Activated CD8-positive, alpha-beta memory T cell treated with anti-CD3 and anti-CD28 coated beads, Interleukin-2, amount 50 U/mL, for 24 hours (primary cell): ENCODE measurements around the gene STPG1.

Source experiments
- DNase-seq: peaks from one replicate; pipeline ENCODE4 v3.0.0-alpha.2; 2020; ENCODE audit errors: extremely low read depth

The STPG1 gene

DNA sequence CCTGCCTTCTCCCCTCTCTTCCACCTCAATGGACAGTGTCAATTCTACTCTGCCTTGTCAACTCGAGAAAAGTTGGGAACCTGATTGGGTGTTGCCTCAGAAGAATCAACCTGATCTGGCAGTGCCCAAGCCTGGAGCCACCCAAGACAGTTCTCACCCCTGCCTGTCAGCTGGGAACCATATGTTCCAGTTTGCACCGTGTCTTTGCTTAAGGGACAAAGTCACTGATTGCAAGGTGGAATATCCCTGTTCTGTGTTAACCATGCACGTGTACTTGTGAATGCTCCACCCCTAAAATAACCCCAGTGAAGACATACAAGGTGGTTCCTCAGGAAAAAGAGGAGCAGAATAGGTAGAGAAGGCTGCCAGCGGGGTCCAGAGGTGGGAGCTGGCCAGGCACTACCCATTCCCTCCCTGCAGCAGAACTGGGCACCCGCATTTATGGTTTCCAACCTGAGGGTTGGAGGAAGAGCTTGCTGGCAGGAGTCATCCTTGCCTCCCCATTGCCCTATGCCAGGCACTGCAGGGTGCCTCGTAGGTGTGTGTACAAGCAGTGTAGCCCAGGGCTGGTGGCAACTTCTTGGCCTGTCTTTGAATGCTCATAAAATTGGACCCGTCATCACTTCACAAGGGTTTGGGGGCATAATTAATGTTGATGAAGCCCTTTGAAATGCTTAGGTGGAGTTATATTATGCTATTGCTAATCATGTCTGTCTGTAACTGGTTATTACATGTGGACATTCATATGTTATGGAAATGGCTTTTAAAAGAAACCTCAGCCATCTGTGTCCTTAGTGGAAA, 13.4 kb upstream of the STPG1 start:
- no peak for DNase-seq

DNA sequence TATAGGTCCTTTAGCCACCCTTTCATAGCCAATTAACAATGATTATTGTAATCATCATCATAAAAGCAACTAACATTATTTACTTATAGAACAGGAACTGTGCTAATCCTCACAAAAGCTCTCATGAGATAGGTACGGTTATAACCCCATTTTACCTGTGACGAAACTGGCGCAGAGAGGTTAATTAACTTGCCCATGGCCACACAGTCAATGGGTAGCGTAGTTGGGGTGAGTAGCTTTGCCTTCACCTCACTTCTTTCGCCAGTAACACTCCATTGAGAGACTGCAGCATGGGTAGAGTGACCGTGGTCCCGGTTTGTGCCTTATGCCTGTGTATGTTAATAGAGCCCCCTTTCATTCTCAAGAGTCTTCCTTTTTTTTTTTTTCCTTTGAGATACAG, 12.3 kb upstream of the STPG1 start:
- no peak for DNase-seq

DNA sequence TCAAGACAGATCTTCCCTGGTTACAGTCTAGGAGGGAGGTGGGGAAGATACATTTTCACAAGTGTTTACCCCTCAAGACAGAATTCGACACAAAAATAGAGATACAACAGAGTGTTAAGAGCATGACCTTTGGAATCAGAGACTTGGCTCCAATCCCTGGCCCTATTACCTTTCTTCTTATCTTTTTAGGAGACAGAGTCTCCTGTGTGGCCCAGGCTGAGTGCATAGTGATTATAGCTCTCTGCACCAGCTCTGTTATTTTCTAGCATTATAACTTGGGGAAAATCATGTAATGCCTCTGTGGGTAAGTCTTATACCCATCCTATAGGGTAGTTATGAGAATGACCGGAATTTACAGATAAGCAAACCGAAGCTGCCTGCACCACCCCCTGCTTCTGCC, 11.9 kb upstream of the STPG1 start:
- DNase-seq: no peak

DNA sequence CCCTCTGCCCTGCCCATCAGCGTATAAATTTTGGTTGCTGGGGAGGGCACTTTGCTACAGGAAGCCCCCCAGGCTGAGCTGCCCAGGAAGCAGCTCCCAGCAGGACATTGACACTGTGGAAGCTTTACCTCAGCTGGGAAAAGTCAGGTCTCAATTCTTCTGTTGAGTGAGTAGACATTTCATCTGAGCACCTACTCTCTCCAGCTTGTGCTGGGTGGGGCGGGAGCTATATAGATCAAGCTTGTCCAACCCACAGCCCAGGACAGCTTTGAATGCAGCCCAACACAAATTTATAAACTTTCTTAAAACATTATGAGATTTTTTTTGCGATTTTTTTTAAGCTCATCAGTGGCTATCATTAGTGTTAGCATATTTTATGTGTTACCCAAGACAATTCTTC, 11.4 kb upstream of the STPG1 start:
- DNase-seq: no peak

GRCh38 chr1:24424207-24424606, 10.6 kb upstream of the STPG1 start:
- no peak for DNase-seq

- DNase-seq: no peak
These were observed 7.9 kb upstream of the STPG1 start for GRCh38 chr1:24421502-24421901.

GRCh38 chr1:24420547-24420946, 7.0 kb upstream of the STPG1 start:
- no peak for DNase-seq

DNA sequence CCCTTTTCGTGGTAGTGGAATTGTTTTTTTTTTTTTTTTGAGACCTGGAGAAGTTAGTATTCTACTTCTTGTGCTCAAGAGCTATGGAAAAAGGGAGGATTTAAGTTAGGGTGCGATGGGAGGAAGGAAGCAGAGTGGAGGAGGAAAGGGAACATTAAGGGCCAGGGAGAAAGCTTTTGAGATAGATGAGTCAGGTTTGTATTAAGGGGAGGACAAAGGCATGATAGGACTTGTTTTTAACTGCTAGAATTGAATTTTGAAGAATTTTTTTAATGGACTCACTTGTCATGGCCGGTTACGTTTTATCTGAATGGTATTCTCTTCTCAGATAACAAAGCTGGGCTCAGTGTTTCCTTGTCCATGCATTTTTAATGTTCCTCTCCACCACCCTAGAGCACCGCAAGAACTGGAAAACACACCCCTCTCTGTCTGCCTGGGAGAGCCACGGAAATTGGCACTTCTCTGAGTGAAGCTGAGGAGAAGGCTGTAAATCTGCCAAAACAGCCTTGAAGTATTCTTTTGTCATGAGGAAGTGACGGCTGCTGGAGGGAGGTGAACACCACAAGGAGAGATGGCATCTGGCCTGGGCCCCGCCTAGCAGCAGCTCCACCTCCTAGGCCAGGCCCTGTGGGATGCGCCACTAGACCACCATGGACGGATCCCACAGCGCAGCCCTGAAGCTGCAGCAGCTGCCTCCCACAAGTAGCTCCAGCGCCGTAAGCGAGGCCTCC, 5.5 kb upstream of the STPG1 start:
- DNase-seq: no peak

DNA sequence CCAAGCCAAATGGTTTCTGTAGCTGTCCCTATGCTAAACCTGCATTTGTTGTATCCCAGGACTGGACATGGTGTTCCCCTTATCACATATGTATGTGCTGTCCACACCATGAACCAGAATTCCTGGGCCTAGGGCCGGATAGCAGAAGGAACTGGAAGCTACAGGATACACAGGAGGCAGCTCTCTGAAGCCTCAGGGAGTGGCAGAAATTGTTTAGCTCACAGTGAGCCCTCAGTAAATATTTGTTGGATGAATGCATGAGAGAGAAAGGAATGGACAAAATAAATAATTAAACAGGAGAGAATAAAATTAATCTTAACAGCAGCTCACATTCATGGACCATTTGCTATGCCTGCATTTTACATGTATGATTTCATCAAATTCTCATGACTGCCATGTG, 4.1 kb upstream of the STPG1 start:
- no peak for DNase-seq

DNA sequence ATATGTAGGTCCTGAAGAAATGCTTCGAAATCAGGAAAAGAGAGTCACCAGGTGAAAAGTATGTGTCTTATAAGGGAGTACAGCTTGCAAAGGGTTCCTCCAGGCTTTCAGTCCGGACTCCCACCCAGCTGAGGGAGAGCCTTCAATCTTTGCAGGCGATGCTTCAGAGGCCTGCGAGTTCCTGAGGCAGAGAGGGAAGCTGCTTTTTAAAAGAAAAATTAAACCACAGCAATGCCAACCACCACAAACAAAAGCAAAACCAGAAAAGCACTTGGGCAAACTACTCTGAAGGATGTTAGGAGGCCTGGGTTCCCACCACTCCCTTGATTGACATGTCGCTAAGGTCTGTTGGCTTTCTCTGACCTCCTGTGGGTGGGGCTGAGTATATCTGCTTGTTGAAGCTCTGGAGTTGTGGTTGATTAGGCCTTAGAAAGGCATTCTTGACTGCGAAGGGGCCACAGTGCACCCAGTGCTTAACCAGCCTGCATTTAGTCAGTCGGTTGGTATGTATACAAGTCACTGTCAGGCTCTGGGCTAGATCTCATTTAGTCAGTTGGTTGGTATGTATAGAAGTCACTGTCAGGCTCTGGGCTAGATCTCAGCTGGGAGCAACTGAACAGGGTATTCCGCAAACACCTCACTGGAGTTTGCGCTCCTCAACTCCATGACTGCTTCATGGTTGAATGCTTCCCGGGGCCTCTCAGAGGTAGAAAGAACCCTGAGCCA, 3.2 kb upstream of the STPG1 start:
- no peak for DNase-seq

DNA sequence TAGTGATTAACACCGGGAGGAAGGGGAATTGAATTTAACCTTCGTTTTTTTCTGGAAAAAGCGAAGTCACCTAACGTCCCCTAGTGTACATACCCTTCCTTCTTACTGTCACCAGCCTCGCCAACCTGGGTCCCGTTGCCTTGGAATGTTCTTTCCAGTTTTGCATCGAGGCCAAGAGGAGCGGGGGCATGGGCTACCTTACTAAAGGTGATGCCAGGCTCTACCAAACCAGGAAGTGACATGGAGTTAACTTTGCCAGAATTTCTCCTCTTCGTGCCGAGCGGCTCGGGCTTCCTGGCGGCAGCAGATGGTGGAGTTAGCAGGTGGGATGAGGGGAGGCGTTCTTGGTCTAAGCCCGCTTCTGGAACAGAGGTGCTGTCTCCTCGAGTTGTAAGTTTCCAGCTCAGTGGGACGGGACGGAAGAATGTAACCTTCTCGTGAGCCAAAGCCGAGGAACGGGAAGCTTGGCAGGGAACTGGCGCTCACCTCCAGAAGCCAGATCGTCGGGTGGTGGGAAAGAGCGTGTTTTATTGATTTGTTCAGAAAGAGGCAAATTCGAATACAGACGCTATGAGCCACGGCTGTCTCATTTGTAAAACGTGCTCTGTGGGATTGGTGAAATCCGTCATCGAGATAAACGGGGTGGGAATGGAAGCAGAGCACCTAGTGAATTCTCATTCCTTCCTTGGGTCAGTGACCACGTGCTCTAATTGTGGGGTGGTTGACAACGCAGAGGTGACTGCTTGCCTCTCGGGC, 2.5 kb upstream of the STPG1 start:
- no peak for DNase-seq

GRCh38 chr1:24415334-24415909, 1.8 kb upstream of the STPG1 start, which contains the start of gene NIPAL3:
Gene NIPAL3, plus strand, starts transcription at chr1:24415802. Its CDS starts 3,746 bp downstream, at chr1:24419548.
- DNase-seq: peak; percentile 96

GRCh38 chr1:24414775-24415333, 1.3 kb upstream of the STPG1 start:
- DNase-seq: no peak

DNA sequence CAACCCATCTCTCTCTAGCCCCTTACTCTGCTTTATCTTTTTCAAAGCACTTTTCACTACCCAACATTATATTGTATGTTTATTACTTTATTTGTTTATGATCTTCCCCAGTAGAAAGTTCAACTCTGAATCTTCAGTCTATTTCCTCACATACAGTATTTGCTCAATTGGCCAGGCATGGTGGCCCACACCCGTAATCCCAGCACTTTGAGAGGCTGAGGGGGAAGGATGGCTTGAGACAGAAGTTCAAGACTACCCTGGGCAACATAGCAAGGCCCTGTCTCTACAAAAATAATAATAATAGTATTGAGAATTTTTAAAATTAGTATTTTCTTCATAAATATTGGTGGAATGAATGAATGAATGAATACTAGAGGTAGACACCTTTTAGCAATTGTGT, 1.2 kb downstream of the STPG1 start:
- DNase-seq: no peak

DNA sequence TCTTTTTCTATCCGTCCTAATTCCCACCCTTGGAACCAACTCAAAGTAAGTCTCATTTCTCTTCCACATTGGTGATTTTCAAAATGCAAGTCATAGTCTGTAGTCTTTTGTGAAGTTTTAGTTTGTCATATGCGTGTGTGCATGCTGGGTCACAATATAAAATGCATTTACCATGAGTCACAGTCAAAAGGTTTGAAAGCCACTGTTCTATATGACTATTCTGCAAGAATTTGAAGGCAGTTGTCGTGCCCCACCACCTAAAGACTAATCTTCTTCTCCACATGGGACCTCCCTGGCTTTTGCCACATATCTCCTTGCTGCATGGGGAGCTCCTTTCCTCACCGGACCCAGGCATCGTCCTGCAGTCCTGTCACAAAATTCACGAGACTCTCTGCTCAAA, 1.6 kb downstream of the STPG1 start:
- DNase-seq: no peak

GRCh38 chr1:24410750-24411149, 2.8 kb downstream of the STPG1 start:
- no peak for DNase-seq

GRCh38 chr1:24409535-24409934, 4.0 kb downstream of the STPG1 start:
- no peak for DNase-seq

DNA sequence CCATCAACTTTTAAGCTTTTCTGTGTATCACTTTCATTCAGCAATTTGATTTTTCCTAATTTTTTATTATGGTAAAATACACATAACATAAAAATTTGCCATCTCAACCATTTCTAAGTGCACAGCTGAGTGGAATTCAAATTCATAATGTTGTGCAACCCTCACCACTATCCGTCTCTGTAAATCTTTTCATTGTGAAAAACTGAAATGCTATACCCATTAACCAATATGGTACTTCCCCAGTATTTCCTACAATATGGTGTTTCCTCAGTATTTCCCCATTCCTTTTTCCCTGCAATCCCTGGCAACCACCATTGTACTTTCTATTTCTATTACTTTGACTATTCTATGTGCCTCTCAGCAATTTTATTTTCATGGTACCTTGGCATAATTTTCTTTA, 6.8 kb downstream of the STPG1 start:
- DNase-seq: no peak

GRCh38 chr1:24403806-24404205, 9.8 kb downstream of the STPG1 start:
- no peak for DNase-seq

DNA sequence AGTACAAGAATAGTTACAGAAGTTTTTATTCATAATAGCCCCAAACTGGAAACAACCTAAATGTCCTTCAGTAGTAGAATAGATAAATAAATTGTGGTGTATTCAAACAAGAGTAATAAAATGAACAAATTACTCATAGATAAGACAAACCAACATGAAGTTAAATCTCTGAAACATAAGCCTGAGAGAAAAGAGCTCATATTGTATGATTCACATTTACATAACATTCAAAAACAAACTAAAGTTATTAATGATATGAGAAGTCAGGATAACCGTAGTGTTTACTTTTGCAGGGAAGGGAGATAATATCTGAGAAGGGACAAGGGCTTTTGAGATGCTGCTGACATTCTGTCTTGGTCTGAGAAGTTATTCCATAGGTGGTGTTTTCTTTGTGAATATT, 13.5 kb downstream of the STPG1 start:
- DNase-seq: no peak

GRCh38 chr1:24393892-24394291, 19.7 kb downstream of the STPG1 start:
- DNase-seq: no peak
